GM18505 (cell line): ENCODE data around the gene SASH3.

Experiments
- ATAC-seq: cut with Tn5 transposase; IDR thresholded peaks from one replicate; pipeline ENCODE4 v1.9.1; 2021; ENCODE audit not compliant: unreplicated experiment
- POLR2A ChIP-seq: IDR thresholded peaks from 4 replicates; pipeline ENCODE4 v1.6.1; 2011; ENCODE audit warnings: borderline replicate concordance; ENCODE audit not compliant: insufficient read depth, insufficient read length; ENCODE audit errors: extremely low read depth

The SASH3 gene

DNA sequence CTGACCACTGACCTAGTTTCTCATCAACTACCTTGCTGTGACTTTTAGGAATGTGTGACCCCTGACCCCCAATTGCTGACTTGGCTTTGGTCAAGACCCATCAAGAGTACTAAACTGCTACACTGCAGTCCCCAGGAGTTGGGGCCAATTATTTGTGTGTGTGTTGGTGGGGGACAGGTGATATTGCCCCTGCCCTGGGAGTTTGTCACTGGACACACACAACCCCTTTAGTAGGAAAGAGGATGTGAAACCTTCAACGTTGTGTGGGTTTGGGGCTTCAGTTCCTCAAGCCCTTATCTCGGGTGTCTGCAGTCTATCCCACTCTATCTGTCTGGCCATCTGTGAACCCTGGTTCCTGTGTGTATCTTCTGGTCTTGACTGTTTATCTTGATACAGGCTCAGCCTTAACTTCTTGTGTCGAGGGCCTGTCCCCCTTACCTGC lies 6.5 kb downstream of the SASH3 start:
- peak; percentile 86 for ATAC-seq
- no peak for TF ChIP-seq POLR2A

DNA sequence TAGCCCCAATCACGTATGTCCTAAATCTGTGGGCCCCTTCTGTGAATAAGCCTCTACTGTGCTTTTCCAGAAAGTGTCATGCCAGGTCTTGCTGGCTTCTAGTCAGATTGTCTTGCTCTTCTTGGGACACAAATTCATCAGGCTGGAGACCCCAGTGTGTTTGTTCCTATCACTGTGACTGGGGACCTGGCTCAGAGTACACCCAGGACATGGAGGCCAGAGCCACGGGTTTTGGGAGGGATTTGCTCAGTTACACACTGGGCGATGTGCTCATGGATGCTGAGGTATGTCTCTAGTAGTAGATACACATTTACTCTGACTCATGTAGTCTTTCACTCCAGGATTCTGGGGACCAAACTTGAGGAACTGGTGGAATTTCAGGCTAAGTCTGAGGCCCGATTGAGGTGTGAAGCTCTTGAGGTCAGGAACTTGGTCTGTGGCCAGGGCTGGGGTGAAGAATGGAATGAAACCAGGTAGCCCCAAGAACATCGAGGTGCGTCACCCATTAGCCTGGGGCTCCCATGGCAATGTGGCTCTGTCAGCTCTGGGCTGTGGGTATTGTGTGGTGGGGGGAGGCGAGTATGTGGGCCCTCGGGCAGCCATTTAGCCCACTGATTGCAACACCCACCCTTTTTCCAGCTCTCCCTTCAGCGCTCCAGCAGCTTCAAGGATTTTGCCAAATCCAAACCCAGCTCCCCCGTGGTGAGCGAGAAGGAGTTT lies 7.7 kb downstream of the SASH3 start:
- TF ChIP-seq POLR2A = no peak

DNA sequence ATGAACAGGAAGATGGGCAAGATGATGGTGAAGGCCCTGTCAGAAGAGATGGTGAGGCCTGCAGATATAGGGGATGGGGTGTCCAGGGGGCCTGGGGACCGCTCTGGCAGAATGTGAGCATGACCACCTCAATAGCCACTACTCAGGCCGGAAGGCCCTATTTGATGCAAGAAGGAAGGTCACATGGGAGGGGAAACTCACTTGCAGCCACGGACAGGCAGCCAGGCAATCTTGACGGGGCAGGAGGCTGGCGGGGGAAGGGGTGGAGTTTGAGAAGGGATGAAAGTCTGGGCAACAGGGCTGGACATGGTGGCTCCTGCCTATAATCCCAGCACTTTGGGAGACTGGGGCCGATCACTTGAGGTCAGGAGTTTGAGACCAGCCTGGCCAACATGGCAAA lies 8.8 kb downstream of the SASH3 start:
- no peak for TF ChIP-seq POLR2A
- no peak for ATAC-seq

More for the DNA sequence above, 7.7 kb downstream of the SASH3 start:
- ATAC-seq = no peak

DNA sequence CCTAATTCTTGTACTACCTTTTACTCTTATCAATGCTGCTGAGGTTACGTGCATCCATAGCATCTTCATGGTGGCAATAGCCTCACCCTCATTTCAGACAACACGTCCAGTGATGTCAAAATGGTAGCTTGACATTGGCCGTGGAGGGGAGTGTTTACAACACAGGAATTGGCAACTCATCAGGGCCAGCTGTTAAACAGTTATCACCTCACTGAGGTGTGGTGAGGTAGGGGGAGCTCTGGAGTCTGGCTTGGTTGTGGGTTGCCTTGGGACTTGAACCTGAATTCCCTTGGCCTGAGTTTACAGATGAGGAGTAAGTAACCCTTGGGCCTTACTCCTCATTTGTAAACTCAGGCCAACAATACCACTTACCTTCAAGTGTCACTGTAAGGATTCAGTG lies 10.4 kb downstream of the SASH3 start:
- TF ChIP-seq POLR2A = no peak
- no peak for ATAC-seq

DNA sequence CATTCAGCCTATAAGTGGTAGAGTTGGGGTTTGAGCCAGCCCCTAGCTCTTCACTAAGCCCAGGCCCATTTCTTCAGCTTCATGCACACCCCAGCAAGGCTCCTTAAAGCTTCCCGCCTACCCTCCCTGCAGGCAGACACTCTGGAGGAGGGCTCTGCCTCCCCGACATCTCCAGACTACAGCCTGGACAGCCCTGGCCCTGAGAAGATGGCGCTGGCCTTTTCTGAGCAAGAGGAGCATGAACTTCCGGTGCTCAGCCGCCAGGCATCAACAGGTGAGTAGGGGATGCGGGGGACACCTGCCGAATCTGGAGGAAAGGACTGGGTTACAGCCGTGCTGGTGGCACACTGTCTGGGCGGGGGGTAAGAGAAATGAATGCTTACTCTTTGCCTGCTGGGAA lies 11.1 kb downstream of the SASH3 start:
- ATAC-seq = no peak
- no peak for TF ChIP-seq POLR2A

DNA sequence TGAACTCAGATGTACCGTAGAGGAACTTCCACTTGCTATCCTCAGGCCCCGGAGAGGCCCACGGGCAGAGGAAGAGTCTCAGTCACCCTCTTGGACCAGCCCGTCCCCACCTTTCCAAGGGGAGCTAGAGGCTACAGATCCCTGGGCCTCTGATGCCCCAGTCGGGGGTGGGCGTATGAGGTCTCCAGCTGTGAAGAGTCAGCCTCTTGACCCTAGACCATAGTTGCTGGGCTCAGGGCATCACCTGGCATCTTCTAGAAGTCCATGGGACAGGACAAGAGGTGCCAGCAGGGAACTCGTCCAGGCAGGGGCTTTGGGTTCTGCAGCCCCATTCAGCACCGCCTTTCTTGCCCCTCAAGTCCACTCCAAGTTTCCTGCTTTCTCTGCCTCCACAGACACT lies 11.6 kb downstream of the SASH3 start:
- no peak for ATAC-seq
- TF ChIP-seq POLR2A = no peak

DNA sequence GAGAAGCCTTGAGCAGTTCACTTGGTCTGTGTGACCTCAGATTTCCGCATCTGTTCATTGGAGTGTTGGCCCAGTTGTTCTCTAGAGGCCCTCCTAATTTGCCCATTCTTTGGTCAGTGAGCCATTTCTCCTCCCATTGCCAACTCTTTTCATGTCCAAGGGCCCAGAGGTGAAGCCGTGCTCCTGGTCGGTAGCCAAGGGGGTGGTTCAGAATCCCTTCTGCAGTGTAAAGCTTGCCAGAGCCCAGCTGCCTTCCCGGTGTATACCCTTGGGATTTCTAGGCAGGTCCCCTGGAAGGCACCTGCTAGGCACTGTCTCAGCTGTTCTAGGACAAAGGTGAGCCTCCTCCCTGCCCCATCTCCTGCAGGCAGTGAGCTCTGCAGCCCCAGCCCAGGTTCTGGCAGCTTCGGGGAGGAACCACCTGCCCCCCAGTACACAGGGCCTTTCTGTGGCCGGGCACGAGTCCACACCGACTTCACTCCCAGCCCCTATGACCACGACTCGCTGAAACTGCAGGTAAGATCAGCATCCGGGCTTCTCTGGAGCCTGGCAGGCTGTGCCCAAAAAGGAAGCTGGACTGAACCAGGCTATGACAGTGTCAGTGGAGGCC lies 12.3 kb downstream of the SASH3 start:
- ATAC-seq = no peak
- no peak for TF ChIP-seq POLR2A

DNA sequence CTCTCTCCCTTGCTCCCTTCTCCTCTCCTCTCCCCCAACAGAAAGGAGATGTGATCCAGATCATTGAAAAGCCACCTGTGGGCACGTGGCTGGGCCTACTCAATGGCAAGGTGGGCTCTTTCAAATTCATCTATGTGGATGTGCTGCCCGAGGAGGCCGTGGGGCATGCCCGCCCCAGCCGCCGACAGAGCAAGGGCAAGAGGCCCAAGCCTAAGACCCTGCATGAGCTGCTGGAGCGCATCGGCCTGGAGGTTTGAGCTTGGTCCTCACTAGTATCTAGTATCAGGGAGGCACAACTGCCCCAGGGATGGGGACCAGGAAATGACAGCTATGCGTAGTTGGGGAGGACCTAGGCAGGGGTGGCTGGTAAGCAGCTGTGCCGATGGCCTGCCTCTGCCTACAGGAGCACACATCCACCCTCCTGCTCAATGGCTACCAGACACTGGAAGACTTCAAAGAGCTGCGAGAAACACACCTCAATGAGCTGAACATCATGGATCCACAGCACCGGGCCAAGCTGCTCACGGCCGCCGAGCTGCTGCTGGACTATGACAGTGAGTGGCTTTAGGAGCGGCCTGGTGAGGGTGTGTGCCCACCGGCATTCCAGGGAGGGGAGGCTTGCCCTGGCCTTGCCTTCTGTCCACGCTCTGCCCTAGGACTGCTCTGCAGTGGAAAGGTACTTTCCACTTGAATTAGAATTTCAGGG lies 13.0 kb downstream of the SASH3 start:
- no peak for TF ChIP-seq POLR2A
- no peak for ATAC-seq

DNA sequence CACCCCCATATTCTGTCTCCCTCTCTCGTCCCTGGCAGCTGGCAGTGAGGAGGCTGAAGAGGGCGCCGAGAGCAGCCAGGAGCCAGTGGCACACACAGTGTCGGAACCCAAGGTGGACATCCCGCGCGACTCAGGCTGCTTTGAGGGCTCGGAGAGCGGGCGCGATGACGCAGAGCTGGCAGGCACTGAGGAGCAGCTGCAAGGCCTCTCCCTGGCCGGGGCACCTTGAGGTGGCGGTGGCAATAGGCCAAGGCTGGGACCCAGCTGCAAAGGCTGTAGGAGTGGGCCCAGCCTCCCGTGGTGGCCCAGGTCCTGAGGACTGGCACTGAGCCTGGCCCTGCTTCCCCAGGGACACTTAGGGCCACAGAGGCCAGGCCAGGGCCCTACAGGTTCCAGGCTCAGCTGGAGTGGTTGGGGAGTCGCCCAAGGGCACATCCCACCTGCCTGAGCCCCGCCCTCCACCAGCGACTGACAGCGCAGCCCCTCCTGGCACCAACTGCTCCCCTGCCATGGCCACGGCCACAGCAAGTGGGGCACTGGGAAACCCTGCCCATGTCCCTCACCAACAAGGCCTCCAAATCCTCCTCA lies 13.9 kb downstream of the SASH3 start:
- no peak for ATAC-seq

DNA sequence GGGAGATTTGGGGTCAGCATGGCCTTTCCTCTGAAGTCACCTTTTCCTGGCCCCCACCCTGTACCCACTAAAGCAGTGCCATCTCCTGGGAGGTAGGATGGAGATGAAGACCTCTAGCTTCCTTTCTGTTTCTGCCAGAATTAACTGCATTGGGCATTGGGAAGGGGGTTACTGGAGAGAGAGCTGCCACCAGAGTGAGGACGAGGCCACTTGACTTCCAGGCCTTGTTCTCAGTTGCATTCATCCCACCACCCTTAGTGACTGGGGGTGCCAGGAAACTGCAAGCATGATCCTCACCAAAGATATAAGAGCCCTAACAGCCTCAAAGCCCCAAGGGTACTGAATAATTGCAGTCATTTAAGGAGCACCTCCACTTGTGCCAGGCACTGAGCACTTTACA lies 15.8 kb downstream of the SASH3 start:
- no peak for TF ChIP-seq POLR2A
- no peak for ATAC-seq

More for the DNA sequence above, 13.9 kb downstream of the SASH3 start:
- TF ChIP-seq POLR2A = no peak

DNA sequence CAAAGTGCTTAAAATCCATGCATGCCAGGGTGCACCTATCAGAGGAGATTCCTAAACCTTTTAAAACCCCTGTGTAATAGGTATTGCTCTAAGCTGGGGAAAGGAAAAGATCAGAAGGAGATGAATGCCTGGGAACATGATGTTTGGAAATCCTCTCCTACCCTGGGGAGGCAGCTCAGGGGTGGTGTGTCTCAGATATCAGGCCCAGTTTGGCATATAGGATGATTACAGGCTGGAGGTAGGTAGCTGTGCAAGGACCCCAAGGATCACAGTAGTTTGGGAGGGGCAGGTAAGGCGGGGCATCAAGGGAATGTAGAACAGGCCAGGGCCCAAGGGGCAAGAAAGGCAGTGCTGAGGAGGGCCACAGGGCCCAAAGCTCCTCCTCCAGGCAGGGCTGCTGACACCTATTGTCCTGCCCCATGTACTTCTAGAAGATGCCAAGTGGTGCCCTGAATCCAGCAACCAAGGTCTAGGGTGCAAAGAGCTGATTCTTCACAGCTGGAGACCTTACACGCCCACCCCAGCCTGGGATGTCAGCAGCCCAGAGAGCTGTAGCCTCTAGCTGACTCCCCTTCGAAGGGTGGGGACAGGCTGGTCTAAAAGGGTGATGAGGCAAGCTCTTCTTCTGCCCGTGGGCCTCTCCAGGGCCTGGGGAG lies 17.6 kb downstream of the SASH3 start:
- no peak for ATAC-seq
- TF ChIP-seq POLR2A = peak; percentile 59

DNA sequence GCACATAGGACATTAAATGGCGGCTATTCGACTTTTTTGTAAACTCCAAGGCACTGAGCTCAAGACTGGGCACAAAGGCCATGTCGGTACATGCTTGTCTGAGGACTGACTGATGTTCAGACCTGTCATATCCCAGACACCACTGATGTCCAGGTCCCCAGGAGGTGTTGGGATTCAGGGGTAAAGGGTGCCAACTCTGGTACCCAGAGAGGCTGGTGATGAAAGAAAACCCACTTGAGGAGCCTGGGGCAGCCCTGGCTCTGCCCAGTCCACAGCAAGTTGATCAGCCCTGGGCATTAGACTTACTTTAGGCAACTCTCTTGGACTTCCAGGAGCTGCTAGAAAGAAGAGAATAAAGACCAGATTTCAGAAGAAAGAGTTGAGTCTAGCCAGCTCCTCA lies 18.7 kb downstream of the SASH3 start:
- ATAC-seq = no peak
- TF ChIP-seq POLR2A = peak; percentile 6

DNA sequence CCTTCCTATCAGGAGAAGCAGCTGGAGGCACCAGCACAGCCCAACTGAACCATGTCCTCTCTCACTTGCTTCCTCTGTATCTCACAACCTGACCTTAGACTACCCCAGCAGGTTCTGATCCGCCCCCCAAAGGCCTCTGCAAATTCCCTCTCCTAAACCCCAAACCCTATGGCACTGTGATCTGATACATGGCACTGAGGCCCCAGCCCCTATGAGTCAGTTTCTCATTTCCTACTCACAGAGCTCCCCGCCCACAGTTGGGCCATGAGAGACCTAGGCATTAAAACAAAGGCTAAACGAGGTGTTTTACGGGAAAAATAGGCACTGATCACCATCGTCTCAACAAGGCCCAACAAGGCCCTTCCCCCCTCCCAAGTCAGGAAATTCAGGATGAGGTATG lies 19.1 kb downstream of the SASH3 start:
- TF ChIP-seq POLR2A = no peak
- no peak for ATAC-seq
